RWPE2 (cell line): ENCODE measurements around the gene KAT6B.

Experiments
- ATAC-seq: fragments of 200-7000 bp; cut with Tn5 transposase; 3 replicates; pipeline ENCODE4 v1.9.1; 2021; ENCODE audit warnings: low read depth
- DNase-seq: peaks from one replicate; pipeline ENCODE4 v3.0.0-alpha.2; 2020; ENCODE audit warnings: low spot score
- H3K27ac ChIP-seq: fragments of 450-650 bp; 2 replicates; pipeline ENCODE4 v1.5.1; 2017; ENCODE audit warnings: mild to moderate bottlenecking; ENCODE audit not compliant: poor library complexity, severe bottlenecking
- H3K27me3 ChIP-seq: fragments of 250-450 bp; sonication (Bioruptor Pico); 2 replicates; pipeline ENCODE4 v1.5.1; 2021; ENCODE audit warnings: mild to moderate bottlenecking, moderate library complexity; ENCODE audit not compliant: insufficient read depth, poor library complexity, severe bottlenecking
- H3K36me3 ChIP-seq: fragments of 250-450 bp; sonication (Bioruptor Pico); 2 replicates; pipeline ENCODE4 v1.5.1; 2020; ENCODE audit warnings: low read depth, mild to moderate bottlenecking, moderate library complexity
- H3K4me1 ChIP-seq: fragments of 250-450 bp; sonication (Bioruptor Pico); 2 replicates; pipeline ENCODE4 v1.5.1; 2021; ENCODE audit warnings: mild to moderate bottlenecking, moderate library complexity; ENCODE audit not compliant: insufficient read depth, poor library complexity, severe bottlenecking
- H3K4me3 ChIP-seq: fragments of 250-450 bp; sonication (Bioruptor Pico); 2 replicates; pipeline ENCODE4 v1.5.1; 2021; ENCODE audit warnings: mild to moderate bottlenecking, moderate library complexity; ENCODE audit not compliant: severe bottlenecking
- H3K9me3 ChIP-seq: fragments of 250-450 bp; sonication (Bioruptor Pico); 2 replicates; pipeline ENCODE4 v1.5.1; 2021; ENCODE audit warnings: mild to moderate bottlenecking, moderate library complexity; ENCODE audit not compliant: severe bottlenecking
- TF ChIP-seq, protein P1 (sequence below): fragments of 450-650 bp; IDR thresholded peaks from one replicate; pipeline ENCODE4 v1.5.1; 2017; ENCODE audit warnings: mild to moderate bottlenecking, moderate library complexity; ENCODE audit not compliant: poor library complexity, severe bottlenecking

The KAT6B gene

DNA sequence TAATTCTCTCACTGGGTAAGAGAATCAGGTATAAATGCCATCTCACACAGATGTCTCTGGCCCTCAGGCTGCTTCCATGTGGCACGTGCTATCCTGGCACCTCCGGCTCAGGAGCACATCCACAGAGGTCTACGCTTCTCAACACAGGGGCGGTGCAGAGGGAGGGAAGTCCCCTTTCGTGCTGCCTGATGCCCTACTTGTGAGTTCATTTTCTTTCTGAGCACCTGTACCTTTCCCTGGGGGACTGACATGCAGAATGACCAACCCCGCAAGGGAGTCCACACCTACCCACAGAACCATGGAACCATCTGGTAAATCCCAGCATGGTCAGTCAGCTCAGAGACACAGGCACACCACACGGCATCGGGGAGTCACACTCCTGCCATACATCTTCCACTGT, 186.1 kb downstream of the KAT6B start:
- no peak for DNase-seq
- Histone ChIP-seq H3K27ac (no peak overlapping the region), H3K9me3 (no peaks in the 10 kb centered on the region), H3K4me3 (no peak overlapping the region), H3K36me3 (no peaks in the 10 kb centered on the region; the same call in 1 of the 2 replicates), H3K4me1 (no peaks in the 10 kb centered on the region), H3K27me3 (no peaks in the 10 kb centered on the region)
- TF ChIP-seq, protein P1, sequence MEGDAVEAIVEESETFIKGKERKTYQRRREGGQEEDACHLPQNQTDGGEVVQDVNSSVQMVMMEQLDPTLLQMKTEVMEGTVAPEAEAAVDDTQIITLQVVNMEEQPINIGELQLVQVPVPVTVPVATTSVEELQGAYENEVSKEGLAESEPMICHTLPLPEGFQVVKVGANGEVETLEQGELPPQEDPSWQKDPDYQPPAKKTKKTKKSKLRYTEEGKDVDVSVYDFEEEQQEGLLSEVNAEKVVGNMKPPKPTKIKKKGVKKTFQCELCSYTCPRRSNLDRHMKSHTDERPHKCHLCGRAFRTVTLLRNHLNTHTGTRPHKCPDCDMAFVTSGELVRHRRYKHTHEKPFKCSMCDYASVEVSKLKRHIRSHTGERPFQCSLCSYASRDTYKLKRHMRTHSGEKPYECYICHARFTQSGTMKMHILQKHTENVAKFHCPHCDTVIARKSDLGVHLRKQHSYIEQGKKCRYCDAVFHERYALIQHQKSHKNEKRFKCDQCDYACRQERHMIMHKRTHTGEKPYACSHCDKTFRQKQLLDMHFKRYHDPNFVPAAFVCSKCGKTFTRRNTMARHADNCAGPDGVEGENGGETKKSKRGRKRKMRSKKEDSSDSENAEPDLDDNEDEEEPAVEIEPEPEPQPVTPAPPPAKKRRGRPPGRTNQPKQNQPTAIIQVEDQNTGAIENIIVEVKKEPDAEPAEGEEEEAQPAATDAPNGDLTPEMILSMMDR = no peak
- no peak for ATAC-seq

- no peak overlapping the region for H3K27ac ChIP-seq
- no peaks in the 10 kb centered on the region for H3K36me3 ChIP-seq
- H3K9me3 ChIP-seq = no peaks in the 10 kb centered on the region
- H3K27me3 ChIP-seq = no peaks in the 10 kb centered on the region
- DNase-seq = no peak
- ATAC-seq = no peak
- H3K4me1 ChIP-seq = no peaks in the 10 kb centered on the region
- TF ChIP-seq, protein P1 = no peak
- no peak overlapping the region for H3K4me3 ChIP-seq
Observed at GRCh38 chr10:75013007-75013406, 186.6 kb downstream of the KAT6B start.

GRCh38 chr10:75013522-75013921, 187.1 kb downstream of the KAT6B start:
- ATAC-seq (no peak), DNase-seq (no peak)
- H3K27me3 ChIP-seq = no peaks in the 10 kb centered on the region
- H3K4me1 ChIP-seq = no peaks in the 10 kb centered on the region
- no peak overlapping the region for H3K4me3 ChIP-seq
- no peaks in the 10 kb centered on the region for H3K9me3 ChIP-seq
- no peaks in the 10 kb centered on the region for H3K36me3 ChIP-seq
- TF ChIP-seq, protein P1 = no peak
- no peak overlapping the region for H3K27ac ChIP-seq

- Histone ChIP-seq H3K4me3 (no peak overlapping the region), H3K4me1 (no peaks in the 10 kb centered on the region), H3K27ac (no peak overlapping the region), H3K36me3 (no peaks in the 10 kb centered on the region), H3K27me3 (no peaks in the 10 kb centered on the region), H3K9me3 (no peaks in the 10 kb centered on the region)
- TF ChIP-seq, protein P1 = no peak
- no peak for DNase-seq
- ATAC-seq = no peak
Observed at GRCh38 chr10:75014516-75015230, 188.3 kb downstream of the KAT6B start.

DNA sequence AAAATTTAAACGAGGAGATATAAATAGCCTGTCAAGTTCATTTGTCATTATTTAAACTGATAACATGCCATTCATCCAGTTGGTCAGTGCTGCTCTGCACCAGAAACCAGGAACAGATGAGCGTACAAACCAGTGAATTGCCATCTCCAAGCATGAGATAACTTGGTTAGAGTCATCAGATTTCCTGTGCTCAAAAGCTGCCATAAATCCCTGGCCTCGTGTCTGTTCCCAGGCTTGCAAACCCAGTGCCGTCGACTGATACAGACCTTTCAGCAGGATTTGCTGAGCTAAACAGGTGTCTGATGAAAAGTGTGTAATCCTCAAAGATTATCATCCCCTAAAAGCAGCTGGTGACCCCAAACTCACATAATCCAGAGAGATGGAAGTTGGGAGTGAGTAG, 189.0 kb downstream of the KAT6B start:
- H3K4me1 ChIP-seq = no peaks in the 10 kb centered on the region
- no peak for DNase-seq

More for the DNA sequence above, 189.0 kb downstream of the KAT6B start:
- ATAC-seq = no peak
- Histone ChIP-seq H3K36me3 (no peaks in the 10 kb centered on the region), H3K27ac (no peak overlapping the region), H3K4me3 (no peak overlapping the region), H3K9me3 (no peaks in the 10 kb centered on the region), H3K27me3 (no peaks in the 10 kb centered on the region)
- TF ChIP-seq, protein P1 = no peak
